H1 (cell line): Measurements from ENCODE around the gene HIVEP3. TPM values are rescaled to one million over a fixed set of nuclear protein-coding genes. Genes with fewer than 3 reads are reported as not detected.

Source experiments
- CTCF ChIA-PET: fragments of 300-600 bp; sonication (Branson Sonifier 250); formaldehyde crosslinking; loops from one replicate; lab custom pipeline; 2021; ENCODE audit not compliant: partially characterized antibody; lab: Charles Lee
- POLR2A ChIA-PET: fragments of 300-600 bp; sonication (Branson Sonifier 250); formaldehyde crosslinking; loops from one replicate; lab custom pipeline; 2021; ENCODE audit warnings: inconsistent platforms; ENCODE audit not compliant: partially characterized antibody; lab: Charles Lee
- DNase-seq, 2 experiments: peaks; one replicate each; pipeline versions ENCODE4 v3.0.0 to v3.0.0-alpha.2; 2010 to 2022; ENCODE audit warnings: low spot score in 2 of 2, low read depth in 1 of 2, mixed read lengths in 1 of 2
- FAIRE-seq: peaks from 2 replicates; lab custom pipeline; 2011; peaks lifted over from hg19 to GRCh38; lab: Jason Lieb, UNC
- H2AFZ ChIP-seq: 2 replicates; pipeline ENCODE4 v1.8.1; 2012; ENCODE audit warnings: low read length, inconsistent platforms
- H2AK5ac ChIP-seq: 2 replicates; pipeline ENCODE4 v1.6.1; 2013; ENCODE audit warnings: low read depth, low read length
- H2BK120ac ChIP-seq: replicated peaks from 2 replicates; pipeline ENCODE3; 2013; ENCODE audit warnings: low read depth, low read length, inconsistent platforms
- H2BK12ac ChIP-seq: 2 replicates; pipeline ENCODE4 v1.6.1; 2013; ENCODE audit warnings: low read depth, low read length
- H2BK15ac ChIP-seq: 2 replicates; pipeline ENCODE4 v1.6.1; 2013; ENCODE audit warnings: low read length
- H2BK20ac ChIP-seq: 2 replicates; pipeline ENCODE4 v1.6.1; 2013; ENCODE audit warnings: low read length
- H2BK5ac ChIP-seq: 2 replicates; pipeline ENCODE4 v1.6.1; 2013; ENCODE audit warnings: low read depth, low read length
- H3K14ac ChIP-seq: 2 replicates; pipeline ENCODE4 v1.6.1; 2013; ENCODE audit warnings: inconsistent platforms; ENCODE audit not compliant: insufficient read length
- H3K18ac ChIP-seq: 2 replicates; pipeline ENCODE4 v1.6.1; 2013; ENCODE audit warnings: low read length; ENCODE audit errors: extremely low read depth
- H3K23ac ChIP-seq: 2 replicates; pipeline ENCODE4 v1.6.1; 2013; ENCODE audit warnings: inconsistent platforms; ENCODE audit not compliant: insufficient read length
- H3K23me2 ChIP-seq: 2 replicates; pipeline ENCODE4 v1.6.1; 2013; ENCODE audit warnings: low read depth, low read length
- H3K27ac ChIP-seq: 2 replicates; pipeline ENCODE4 v1.6.1; 2011; ENCODE audit warnings: low read depth, low read length, inconsistent platforms
- H3K27me3 ChIP-seq, 4 experiments: replicated peaks in 1 of 4; 1 replicate in 1 of 4; 2 replicates in 3 of 4; pipeline versions ENCODE4 v1.6.1 to v1.8.1; 2011 to 2013; ENCODE audit warnings: low read length in 3 of 4, mild to moderate bottlenecking in 3 of 4, inconsistent platforms in 2 of 4, mixed read lengths in 2 of 4, moderate library complexity in 1 of 4; ENCODE audit not compliant: control insufficient read depth in 3 of 4, insufficient read depth in 3 of 4; ENCODE audit errors: extremely low read depth in 1 of 4
- H3K36me3 ChIP-seq, 4 experiments: 2 replicates each; pipeline versions ENCODE4 v1.6.1 to v1.8.1; 2011 to 2013; ENCODE audit warnings: mild to moderate bottlenecking in 4 of 4, low read length in 3 of 4, moderate library complexity in 2 of 4, control low read depth in 1 of 4, inconsistent platforms in 1 of 4; ENCODE audit not compliant: insufficient read depth in 4 of 4, control insufficient read depth in 2 of 4
- H3K4ac ChIP-seq: replicated peaks from 2 replicates; pipeline ENCODE3; 2013; ENCODE audit warnings: low read length, low read depth, mixed read lengths, inconsistent platforms; ENCODE audit not compliant: insufficient read length
- H3K4me1 ChIP-seq, 4 experiments: replicated peaks in 1 of 4; 1 replicate in 1 of 4; 2 replicates in 3 of 4; pipeline versions ENCODE4 v1.6.1 to v1.8.1; 2011 to 2013; ENCODE audit warnings: low read length in 3 of 4, inconsistent platforms in 2 of 4, mixed read lengths in 1 of 4; ENCODE audit not compliant: insufficient read depth in 4 of 4, control insufficient read depth in 3 of 4
- H3K4me2 ChIP-seq, 2 experiments: 2 replicates each; pipeline versions ENCODE4 v1.6.1 to v1.8.1; 2011 to 2013; ENCODE audit warnings: low read depth in 2 of 2, low read length in 2 of 2, control low read depth in 1 of 2, inconsistent platforms in 1 of 2, mild to moderate bottlenecking in 1 of 2; ENCODE audit not compliant: insufficient read depth in 1 of 2
- H3K4me3 ChIP-seq, 4 experiments: fragments of 200-600, 300-600 bp in 1 of 4; sonication (generic), shearing (Covaris generic), sonication (Bioruptor Twin) in 1 of 4; 2 replicates each; pipeline versions ENCODE4 v1.5.1 to v1.8.1; 2011 to 2016; ENCODE audit warnings: low read length in 4 of 4, low read depth in 3 of 4, control low read depth in 2 of 4, inconsistent platforms in 2 of 4, mild to moderate bottlenecking in 2 of 4, mixed read lengths in 1 of 4, moderate library complexity in 1 of 4; ENCODE audit not compliant: insufficient read depth in 2 of 4; ENCODE audit errors: extremely low read depth in 1 of 4
- H3K56ac ChIP-seq: replicated peaks from 2 replicates; pipeline ENCODE3; 2013; ENCODE audit warnings: low read depth, mild to moderate bottlenecking, mixed read lengths, low read length, inconsistent platforms; ENCODE audit not compliant: insufficient read length
- H3K79me1 ChIP-seq: 2 replicates; pipeline ENCODE4 v1.6.1; 2013; ENCODE audit warnings: low read depth, low read length, control low read depth
- H3K79me2 ChIP-seq, 2 experiments: 2 replicates each; pipeline versions ENCODE4 v1.6.1 to v1.8.1; 2012 to 2013; ENCODE audit warnings: low read length in 2 of 2, mild to moderate bottlenecking in 2 of 2, inconsistent platforms in 1 of 2; ENCODE audit not compliant: insufficient read depth in 2 of 2, control insufficient read depth in 1 of 2
- H3K9ac ChIP-seq, 4 experiments: replicated peaks in 1 of 4; 1 replicate in 1 of 4; 2 replicates in 3 of 4; pipeline versions ENCODE4 v1.6.1 to v1.8.1; 2011 to 2013; ENCODE audit warnings: low read depth in 3 of 4, low read length in 3 of 4, control low read depth in 2 of 4, mild to moderate bottlenecking in 2 of 4, moderate library complexity in 2 of 4, inconsistent platforms in 1 of 4; ENCODE audit errors: extremely low read depth in 1 of 4
- H3K9me3 ChIP-seq, 2 experiments: 2 replicates each; pipeline versions ENCODE4 v1.6.1 to v1.8.1; 2012 to 2013; ENCODE audit warnings: mild to moderate bottlenecking in 2 of 2, moderate library complexity in 2 of 2, control low read depth in 1 of 2, inconsistent platforms in 1 of 2, low read depth in 1 of 2, low read length in 1 of 2, mixed read lengths in 1 of 2; ENCODE audit not compliant: insufficient read depth in 2 of 2
- H4K20me1 ChIP-seq, 2 experiments: replicated peaks in 1 of 2; 2 replicates each; pipeline versions ENCODE3 to v1.8.1; 2011 to 2013; ENCODE audit warnings: inconsistent platforms in 2 of 2, low read length in 2 of 2, mild to moderate bottlenecking in 1 of 2; ENCODE audit not compliant: insufficient read depth in 2 of 2, control insufficient read depth in 1 of 2
- H4K5ac ChIP-seq: 2 replicates; pipeline ENCODE4 v1.6.1; 2013; ENCODE audit warnings: low read length, low read depth, mixed read lengths, inconsistent platforms; ENCODE audit not compliant: insufficient read length
- H4K8ac ChIP-seq: 2 replicates; pipeline ENCODE4 v1.8.0; 2013; ENCODE audit warnings: mild to moderate bottlenecking, moderate library complexity, low read length, inconsistent platforms; ENCODE audit not compliant: insufficient read depth; ENCODE audit errors: extremely low read depth
- H4K91ac ChIP-seq: replicated peaks from 2 replicates; pipeline ENCODE3; 2013; ENCODE audit warnings: low read length, mixed read lengths, inconsistent platforms; ENCODE audit not compliant: insufficient read length
- BRCA1 ChIP-seq: IDR thresholded peaks from 2 replicates; pipeline ENCODE4 v1.6.1; 2012; ENCODE audit warnings: low read depth, low read length, improper control_type of control experiment
- CBX8 ChIP-seq: fragments of 300-800, 300-1000 bp; sonication (generic); IDR thresholded peaks from 2 replicates; pipeline ENCODE4 v1.7.1; 2016; ENCODE audit warnings: low read depth, low read length, borderline replicate concordance
- KDM4A ChIP-seq: IDR thresholded peaks from one replicate; pipeline ENCODE4 v1.7.1; 2012; ENCODE audit warnings: low read depth, mild to moderate bottlenecking, moderate library complexity, low read length, inconsistent platforms; ENCODE audit not compliant: severe bottlenecking
- NRF1 ChIP-seq: IDR thresholded peaks from 2 replicates; pipeline ENCODE4 v1.6.1; 2011; ENCODE audit warnings: mild to moderate bottlenecking, low read depth, low read length, improper control_type of control experiment
- RBBP5 ChIP-seq: IDR thresholded peaks from 2 replicates; pipeline ENCODE4 v1.7.1; 2012; ENCODE audit warnings: low read depth, mild to moderate bottlenecking, inconsistent platforms, low read length, moderate library complexity, borderline replicate concordance
- RNF2 ChIP-seq: fragments of 200-900, 300-1000 bp; sonication (generic); IDR thresholded peaks from 2 replicates; pipeline ENCODE4 v1.7.1; 2016; ENCODE audit warnings: borderline replicate concordance, low read depth, mild to moderate bottlenecking, antibody characterized with exemption, low read length; ENCODE audit not compliant: poor library complexity, severe bottlenecking; ENCODE audit errors: missing control alignments
- TAF1 ChIP-seq: IDR thresholded peaks from 2 replicates; pipeline ENCODE4 v1.6.1; 2011; ENCODE audit warnings: mild to moderate bottlenecking, low read depth, low read length
- TBP ChIP-seq: IDR thresholded peaks from 2 replicates; pipeline ENCODE4 v1.6.1; 2011; ENCODE audit warnings: low read depth, low read length, improper control_type of control experiment
- WGBS, 2 experiments: shearing (Covaris generic) in 1 of 2; methylation state at CpG; one replicate each; pipeline versions ENCODE4 v1.1.6 to v1.1.7; 2013 to 2015; ENCODE audit warnings: low lambda C conversion rate in 2 of 2, mixed read lengths in 2 of 2, inconsistent platforms in 1 of 2, low coverage in 1 of 2, missing lambda C conversion rate in 1 of 2; ENCODE audit not compliant: insufficient replicate concordance in 2 of 2, insufficient coverage in 1 of 2, insufficient read length in 1 of 2; ENCODE audit errors: extremely low coverage in 1 of 2, missing lambda C conversion rate in 1 of 2; 5-methylcytosine and 5-hydroxymethylcytosine counted together
- polyA plus RNA-seq, 7 experiments: library from polyadenylated mRNA; depleted of rRNA in 3 of 7; stranded (reverse) in 5 of 7; unstranded in 2 of 7; fragments of >200 nt in 5 of 7; fragments of 200-250 nt in 2 of 7; gene quantifications; 1 replicate in 5 of 7; 2 replicates in 1 of 7; 4 replicates in 1 of 7; pipeline versions ENCODE4 v1.2.1 to v1.2.3, GENCODE V29; 2011 to 2013; ENCODE audit warnings: missing spikeins in 2 of 7, mixed read lengths in 2 of 7
- total RNA-seq: library from RNA; stranded (reverse); fragmentation: NEBNext Ultra II Directional; extraction: Animal tissue kit (Norgen Biotek cat#: 25700); gene quantifications from 2 replicates; pipeline ENCODE4 v1.2.1, GENCODE V29; 2021

HIVEP3 gene
- total and polyA plus RNA-seq, 2 of the 8 experiments (the other 6 are each of a cell fraction or from before 2014, with no cell fraction given): 0.24 to 0.69 TPM

DNA sequence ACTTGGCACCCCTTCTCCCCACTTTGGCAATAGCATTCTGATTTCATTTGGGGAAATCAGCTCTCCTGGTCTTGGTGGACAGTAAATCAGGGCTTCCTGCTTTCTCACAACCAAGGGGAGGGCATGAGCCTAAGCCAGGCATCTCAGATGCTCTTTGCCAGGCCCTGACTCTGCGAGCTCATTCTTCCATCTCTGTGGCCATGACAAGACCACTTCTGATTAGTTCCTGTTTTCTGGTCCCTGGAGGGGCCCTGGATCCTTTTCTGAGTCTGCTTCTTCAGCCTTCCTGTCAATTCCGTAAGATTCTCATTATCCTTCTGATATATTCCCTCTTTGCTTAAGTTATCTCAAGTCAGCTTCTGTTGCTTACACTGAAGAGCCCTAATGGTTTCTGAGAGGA, 210.4 kb downstream of the HIVEP3 start:
- no peak overlapping the region for H2BK20ac ChIP-seq
- no peak overlapping the region for H2AK5ac ChIP-seq
- H2BK120ac ChIP-seq: no peak overlapping the region
- no peaks in the 10 kb centered on the region for H3K36me3 ChIP-seq
- no peak overlapping the region for H3K9ac ChIP-seq
- H3K23ac ChIP-seq: no peak overlapping the region
- no peaks in the 10 kb centered on the region for H3K79me2 ChIP-seq
- no peak for FAIRE-seq
- H3K27ac ChIP-seq: no peak overlapping the region
- H3K23me2 ChIP-seq: no peaks in the 10 kb centered on the region
- no peak overlapping the region for H3K14ac ChIP-seq
- H4K5ac ChIP-seq: no peak overlapping the region
- no peak for DNase-seq
- H2AFZ ChIP-seq: no peak overlapping the region
- no peaks in the 10 kb centered on the region for H3K9me3 ChIP-seq
- no peaks in the 10 kb centered on the region for H3K79me1 ChIP-seq
- H2BK12ac ChIP-seq: no peak overlapping the region
- H3K4me2 ChIP-seq: no peak overlapping the region
- H4K91ac ChIP-seq: no peak overlapping the region
- no peak overlapping the region for H3K56ac ChIP-seq
- 87% methylated on average over 2 of the region's 2 CpGs; no CpG with 5 or more reads in 1 of the 2 experiments for WGBS, 2 experiments
- H3K4me1 ChIP-seq: peaks cover 0 to 1% (median 0%) of the 10 kb centered on the region in 4 experiments; a peak in 2 of 7 replicates
- no peaks in the 10 kb centered on the region; a peak in 1 of 7 replicates for H3K27me3 ChIP-seq
- no peak overlapping the region for H3K18ac ChIP-seq
- no peaks in the 10 kb centered on the region for H4K20me1 ChIP-seq
- H3K4me3 ChIP-seq: no peak overlapping the region
- ChIA-PET CTCF (interaction anchor here (0.7 to 1.5 kb wide), 2 partner anchors 19 to 202 kb away, joined by 3 to 5 read pairs; no protein-coding TSS in a partner anchor), POLR2A (no interaction called here)
- H3K4ac ChIP-seq: no peak overlapping the region
- H4K8ac ChIP-seq: no peak overlapping the region
- no peak overlapping the region for H2BK15ac ChIP-seq
- H2BK5ac ChIP-seq: no peak overlapping the region
- TF ChIP-seq NRF1 (no peak), TAF1 (no peak), RBBP5 (no peak), CBX8 (no peak), RNF2 (no peak), BRCA1 (no peak), TBP (no peak), KDM4A (no peak)
